Hepatocyte (in vitro differentiated cells): Measurements from ENCODE around the gene HOXB6. TPM values are rescaled to one million over a fixed set of nuclear protein-coding genes. Genes with fewer than 3 reads are reported as not detected.

Experiments used
- DNase-seq: peaks from one replicate; pipeline ENCODE4 v3.0.0-alpha.2; 2016; ENCODE audit warnings: low spot score
- H2AFZ ChIP-seq: fragments of 200-600 bp; sonication (generic); 2 replicates; pipeline ENCODE4 v1.6.0; 2016; ENCODE audit warnings: antibody characterized with exemption, mild to moderate bottlenecking
- H3K27ac ChIP-seq: fragments of 200-600 bp; sonication (generic); 2 replicates; pipeline ENCODE4 v1.5.1; 2016; ENCODE audit warnings: mild to moderate bottlenecking
- H3K27me3 ChIP-seq: fragments of 200-600 bp; sonication (generic); 2 replicates; pipeline ENCODE4 v1.6.1; 2016
- H3K36me3 ChIP-seq: fragments of 200-600 bp; sonication (generic); replicated peaks from 2 replicates; pipeline ENCODE4 v1.5.1; 2016; ENCODE audit warnings: low read depth; ENCODE audit not compliant: insufficient read depth
- H3K4me1 ChIP-seq: fragments of 200-600 bp; sonication (generic); 2 replicates; pipeline ENCODE4 v1.5.1; 2016; ENCODE audit warnings: mild to moderate bottlenecking, moderate library complexity; ENCODE audit not compliant: insufficient read depth
- H3K4me2 ChIP-seq: fragments of 200-600 bp; sonication (generic); 2 replicates; pipeline ENCODE4 v1.6.0; 2016
- H3K4me3 ChIP-seq: fragments of 200-600 bp; sonication (generic); 2 replicates; pipeline ENCODE4 v1.5.1; 2016; ENCODE audit warnings: mild to moderate bottlenecking
- H3K79me2 ChIP-seq: fragments of 200-600 bp; sonication (generic); 2 replicates; pipeline ENCODE4 v1.6.0; 2017; ENCODE audit warnings: mild to moderate bottlenecking
- H3K9me2 ChIP-seq: fragments of 200-600 bp; sonication (generic); replicated peaks from 2 replicates; pipeline ENCODE4 v1.6.0; 2017; ENCODE audit warnings: mild to moderate bottlenecking; ENCODE audit not compliant: insufficient read depth
- H3K9me3 ChIP-seq: fragments of 200-600 bp; sonication (generic); 2 replicates; pipeline ENCODE4 v1.5.1; 2016; ENCODE audit warnings: low read depth, mild to moderate bottlenecking
- H4K20me1 ChIP-seq: fragments of 200-600 bp; sonication (generic); 2 replicates; pipeline ENCODE4 v1.6.0; 2016; ENCODE audit warnings: mild to moderate bottlenecking; ENCODE audit not compliant: insufficient read depth, poor library complexity, severe bottlenecking
- CTCF ChIP-seq: fragments of 200-600 bp; sonication (generic); IDR thresholded peaks from 2 replicates; pipeline ENCODE4 v1.5.1; 2016; ENCODE audit warnings: antibody characterized with exemption, mild to moderate bottlenecking; ENCODE audit not compliant: poor library complexity
- EZH2 ChIP-seq: fragments of 200-600 bp; sonication (generic); IDR thresholded peaks from 2 replicates; pipeline ENCODE4 v1.6.1; 2016; ENCODE audit warnings: antibody characterized with exemption, mild to moderate bottlenecking, borderline replicate concordance
- EZH2phosphoT487 ChIP-seq: fragments of 200-600 bp; sonication (generic); IDR thresholded peaks from one replicate; pipeline ENCODE4 v1.6.1; 2018; ENCODE audit warnings: antibody characterized with exemption, mild to moderate bottlenecking, low read depth, moderate library complexity; ENCODE audit not compliant: unreplicated experiment, severe bottlenecking
- WGBS: methylation state at CpG from one replicate; pipeline ENCODE4 v1.1.6; 2016; ENCODE audit warnings: low lambda C conversion rate; ENCODE audit errors: missing lambda C conversion rate; 5-methylcytosine and 5-hydroxymethylcytosine counted together
- polyA plus RNA-seq: library from polyadenylated mRNA; unstranded; fragments of >200 nt; fragmentation: Nextera tagmentation; extraction: Ambion mirVana; gene quantifications from 2 replicates; pipeline ENCODE4 v1.2.1, GENCODE V29; 2016
- total RNA-seq: library from RNA; depleted of rRNA; stranded (reverse); fragments of >200 nt; gene quantifications from 2 replicates; pipeline ENCODE4 v1.2.3, GENCODE V29; 2014

HOXB6 gene
- total and polyA plus RNA-seq, 2 experiments from 2014 or later: 4.8 to 7.7 TPM

GRCh38 chr17:48571826-48572417 lies 32.9 kb downstream of the HOXB6 start:
- WGBS: 41% methylated on average over 1 of the region's 1 CpG
- Histone ChIP-seq H3K36me3 (no peaks in the 10 kb centered on the region), H3K4me3 (no peak overlapping the region), H4K20me1 (no peaks in the 10 kb centered on the region), H3K4me2 (peak overlapping the region; percentile 91), H3K9me2 (no peaks in the 10 kb centered on the region), H2AFZ (no peak overlapping the region), H3K9me3 (no peaks in the 10 kb centered on the region), H3K27ac (peak overlapping the region; percentile 72), H3K4me1 (peaks cover 14% of the 10 kb centered on the region), H3K79me2 (peaks cover 20% of the 10 kb centered on the region), H3K27me3 (peaks cover 100% of the 10 kb centered on the region)
- DNase-seq: no peak
- TF ChIP-seq EZH2: no peak
- no peak for TF ChIP-seq EZH2phosphoT487
- TF ChIP-seq CTCF: no peak

- Histone ChIP-seq H3K4me1 (peaks cover 14% of the 10 kb centered on the region), H4K20me1 (no peaks in the 10 kb centered on the region), H2AFZ (no peak overlapping the region), H3K9me2 (no peaks in the 10 kb centered on the region), H3K27ac (peak overlapping the region; percentile 72), H3K79me2 (peaks cover 20% of the 10 kb centered on the region), H3K9me3 (no peaks in the 10 kb centered on the region), H3K4me3 (no peak overlapping the region), H3K36me3 (no peaks in the 10 kb centered on the region), H3K27me3 (peaks cover 100% of the 10 kb centered on the region), H3K4me2 (peak overlapping the region; percentile 91)
- WGBS: 14% methylated on average over 26 of the region's 26 CpGs
- TF ChIP-seq EZH2phosphoT487 (no peak), EZH2 (peak; percentile 23)
- no peak for DNase-seq
Measured at GRCh38 chr17:48571024-48571818, 33.6 kb downstream of the HOXB6 start.

GRCh38 chr17:48570325-48571023 lies 34.3 kb downstream of the HOXB6 start:
- H3K4me2 ChIP-seq: peak overlapping the region; percentile 91
- no peak overlapping the region for H3K4me3 ChIP-seq
- no peak overlapping the region for H2AFZ ChIP-seq
- no peaks in the 10 kb centered on the region for H3K9me3 ChIP-seq
- TF ChIP-seq EZH2 (peak; percentile 72), EZH2phosphoT487 (no peak)
- DNase-seq: no peak
- H3K79me2 ChIP-seq: peaks cover 20% of the 10 kb centered on the region
- peak overlapping the region; percentile 72 for H3K27ac ChIP-seq
- H3K4me1 ChIP-seq: peaks cover 14% of the 10 kb centered on the region
- no peaks in the 10 kb centered on the region for H4K20me1 ChIP-seq
- 5% methylated on average over 19 of the region's 19 CpGs for WGBS
- H3K9me2 ChIP-seq: no peaks in the 10 kb centered on the region
- H3K27me3 ChIP-seq: peaks cover 100% of the 10 kb centered on the region
- no peaks in the 10 kb centered on the region for H3K36me3 ChIP-seq

- Histone ChIP-seq H3K9me2 (no peaks in the 10 kb centered on the region), H4K20me1 (no peaks in the 10 kb centered on the region), H3K36me3 (no peaks in the 10 kb centered on the region), H3K9me3 (no peaks in the 10 kb centered on the region), H3K27me3 (peaks cover 100% of the 10 kb centered on the region), H3K79me2 (peaks cover 20% of the 10 kb centered on the region), H2AFZ (no peak overlapping the region), H3K4me2 (peak overlapping the region; percentile 91), H3K4me3 (no peak overlapping the region), H3K27ac (no peak overlapping the region), H3K4me1 (peaks cover 14% of the 10 kb centered on the region)
- WGBS: 30% methylated on average over 6 of the region's 6 CpGs
- TF ChIP-seq EZH2: no peak
- no peak for TF ChIP-seq EZH2phosphoT487
- no peak for TF ChIP-seq CTCF
- no peak for DNase-seq
Measured at GRCh38 chr17:48569674-48570324, 35.0 kb downstream of the HOXB6 start.
